Measurements from ENCODE around the gene IL12RB2.

DNA sequence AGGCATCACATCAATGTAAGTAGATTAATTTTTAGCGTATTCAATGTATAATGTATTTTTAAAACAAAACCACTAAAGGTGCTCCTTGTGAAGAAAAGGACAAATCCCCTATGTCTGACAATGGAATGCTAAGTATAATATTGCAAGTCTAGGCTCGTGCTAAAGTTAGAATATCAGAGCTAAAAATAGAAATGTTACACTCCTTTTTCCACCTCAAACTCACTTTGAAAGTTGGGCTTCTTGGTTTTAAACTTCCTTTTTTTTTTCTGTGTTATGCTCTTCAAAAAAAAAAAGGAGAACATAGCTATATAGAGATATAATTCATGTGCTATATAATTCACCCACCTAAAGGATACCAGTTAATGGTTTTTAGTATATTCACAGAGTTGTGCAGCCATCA lies 126.2 kb downstream of the IL12RB2 start:
- TF ChIP-seq CTCF (IDR thresholded peaks at IDR 0.05; ENCODE audit: low read depth, low read length) = no peak
- TF ChIP-seq, protein P1, sequence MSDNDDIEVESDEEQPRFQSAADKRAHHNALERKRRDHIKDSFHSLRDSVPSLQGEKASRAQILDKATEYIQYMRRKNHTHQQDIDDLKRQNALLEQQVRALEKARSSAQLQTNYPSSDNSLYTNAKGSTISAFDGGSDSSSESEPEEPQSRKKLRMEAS (IDR thresholded peaks at IDR 0.05; ENCODE audit: low read depth, low read length) = no peak
- TF ChIP-seq POLR2A (IDR thresholded peaks at IDR 0.05; ENCODE audit: extremely low read depth, insufficient read length) = no peak
- no peak for TF ChIP-seq MYC (IDR thresholded peaks at IDR 0.05; ENCODE audit: low read depth, low read length)

Measured in NB4 (cell line).